IPS-18c (cell line): Measurements from ENCODE around the gene SHB.

ENCODE experiments used
- H3K4me3 ChIP-seq: 2 replicates; pipeline ENCODE4 v1.7.0; 2013; ENCODE audit warnings: low read depth, mild to moderate bottlenecking, low read length, moderate library complexity; ENCODE audit not compliant: insufficient read depth
- H3K9me3 ChIP-seq: one replicate; pipeline ENCODE4 v1.6.1; 2013; ENCODE audit warnings: mild to moderate bottlenecking, low read length, moderate library complexity; ENCODE audit not compliant: control insufficient read depth, insufficient read depth

The SHB gene

DNA sequence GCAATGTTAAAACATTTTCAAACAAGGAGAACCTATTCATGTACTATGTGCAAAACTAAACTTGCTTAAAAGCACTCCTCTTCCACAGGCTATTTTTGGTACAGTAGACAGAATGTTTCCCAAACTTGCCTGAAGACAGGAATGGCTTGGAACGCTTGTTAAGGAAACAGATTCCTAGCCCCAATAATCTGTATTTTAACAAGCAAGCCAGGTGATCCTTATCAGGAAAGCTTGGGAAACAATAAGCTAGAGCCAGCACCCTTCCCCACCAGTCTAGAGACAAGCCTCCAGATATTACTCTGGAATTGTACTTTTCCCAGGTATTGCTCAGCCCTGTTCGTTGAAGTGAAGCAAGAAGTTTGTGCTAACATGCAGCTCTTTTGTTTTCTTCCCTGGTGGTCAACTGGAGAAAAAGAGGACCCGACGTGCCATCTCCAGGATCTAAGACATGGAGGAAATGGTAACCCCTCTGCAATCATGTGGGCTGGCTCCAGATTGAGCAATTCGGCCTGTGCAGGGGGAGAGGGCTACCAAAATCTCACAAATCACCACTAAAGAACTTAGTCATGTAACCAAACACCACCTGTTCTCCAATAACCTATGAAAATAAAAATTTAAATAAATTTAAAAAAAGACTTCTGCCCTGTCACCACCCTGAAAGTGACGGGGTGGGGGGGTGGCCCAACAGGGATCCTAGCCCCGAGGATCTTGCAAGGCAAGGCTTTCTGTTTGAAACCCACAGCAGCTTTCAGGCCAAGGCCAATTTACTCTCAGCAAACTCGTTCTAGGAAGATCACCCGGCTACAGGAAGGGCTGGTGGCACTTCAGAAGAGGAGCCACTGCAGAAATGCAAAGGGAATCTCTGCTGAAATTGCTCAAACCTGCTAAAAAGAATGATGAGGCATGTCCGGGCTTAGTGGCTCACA, 48.6 kb downstream of the SHB start:
- H3K4me3 ChIP-seq = no peak overlapping the region

DNA sequence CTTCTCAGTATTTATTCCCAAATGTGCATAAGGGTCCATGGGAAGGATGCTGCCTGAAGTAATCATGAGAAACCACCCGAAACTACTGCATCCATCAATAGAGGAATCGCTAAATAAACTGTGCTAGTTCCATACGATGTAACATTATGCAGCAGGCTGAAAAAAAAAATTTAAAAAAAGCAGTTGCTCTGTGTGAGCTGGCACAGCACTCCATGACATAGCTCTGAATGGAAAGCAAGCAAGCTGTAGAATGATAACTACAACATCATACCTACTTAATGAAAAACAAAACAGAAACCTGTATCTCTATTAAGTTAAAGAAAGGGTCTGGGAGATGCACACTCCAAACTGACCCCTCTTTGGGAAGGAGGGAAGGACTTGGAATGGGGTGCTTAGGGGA, 49.3 kb downstream of the SHB start:
- Histone ChIP-seq H3K9me3 (no peaks in the 10 kb centered on the region), H3K4me3 (no peak overlapping the region)

More for the DNA sequence above, 48.6 kb downstream of the SHB start:
- H3K9me3 ChIP-seq = no peaks in the 10 kb centered on the region

DNA sequence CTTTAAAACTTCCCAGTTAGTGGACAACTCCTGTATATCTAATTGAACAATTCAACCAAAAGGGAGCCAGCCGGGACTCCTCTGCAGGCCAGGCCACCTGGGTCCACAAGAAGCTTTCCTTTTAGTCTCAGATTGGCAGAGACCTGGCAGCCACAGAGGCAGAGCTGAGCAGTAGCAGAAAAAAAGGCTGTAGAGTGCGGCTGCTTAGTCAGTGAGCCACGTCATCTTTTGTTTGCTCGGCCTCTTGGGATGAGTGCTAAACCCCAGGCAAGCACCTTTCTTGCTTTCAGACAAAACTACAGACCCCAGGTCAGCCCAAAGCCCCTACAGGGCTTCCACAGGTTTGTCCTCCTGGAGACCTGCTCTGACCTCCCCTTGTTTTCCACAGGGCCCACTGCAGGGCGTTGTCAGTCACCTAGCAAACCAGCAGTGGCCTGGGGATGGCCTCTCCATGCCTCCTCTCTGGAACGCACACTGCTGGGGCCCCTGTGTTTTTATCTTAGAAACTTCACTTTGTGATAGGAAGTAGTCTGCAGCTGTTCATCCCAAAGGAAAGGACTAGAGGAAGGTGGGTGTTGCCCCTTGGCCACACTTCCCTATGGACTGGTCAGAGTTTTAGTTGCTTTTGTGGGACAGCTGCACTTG, 49.9 kb downstream of the SHB start:
- H3K9me3 ChIP-seq = no peaks in the 10 kb centered on the region
- no peak overlapping the region for H3K4me3 ChIP-seq

DNA sequence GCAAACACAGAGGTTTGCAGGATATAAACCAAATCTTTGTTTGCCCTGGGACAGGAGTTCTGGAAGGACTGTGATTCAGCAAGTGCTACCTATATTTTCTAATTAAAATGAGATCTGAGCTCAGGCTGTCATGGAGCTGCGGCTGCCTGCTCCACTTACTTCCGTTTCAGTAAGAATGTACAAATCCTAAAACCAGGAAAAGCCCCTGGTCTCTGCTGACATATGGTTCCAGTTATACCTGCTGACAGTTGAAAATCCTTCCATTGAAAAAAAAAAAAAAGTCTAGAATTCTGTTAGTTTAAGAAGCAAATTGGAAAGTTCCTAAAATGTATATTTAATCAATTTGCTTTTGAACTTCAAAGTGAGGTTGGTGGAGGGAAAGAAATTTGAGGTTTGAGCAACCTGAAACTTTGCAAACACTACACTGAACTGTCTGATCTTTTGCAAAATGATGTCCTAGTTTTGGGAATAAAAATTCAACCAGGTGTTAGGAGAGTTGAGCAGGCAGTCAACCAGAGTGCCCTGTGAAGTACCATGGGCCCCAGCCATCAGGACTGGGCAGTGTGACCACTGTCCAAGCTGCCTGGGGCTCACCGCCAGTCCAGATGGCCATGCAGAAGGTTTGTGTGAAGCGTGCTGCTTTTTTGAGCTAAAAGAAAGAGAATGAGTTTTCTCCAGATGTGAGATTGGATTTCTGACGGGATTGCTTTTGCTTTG, 50.6 kb downstream of the SHB start:
- Histone ChIP-seq H3K4me3 (no peak overlapping the region), H3K9me3 (no peaks in the 10 kb centered on the region)

DNA sequence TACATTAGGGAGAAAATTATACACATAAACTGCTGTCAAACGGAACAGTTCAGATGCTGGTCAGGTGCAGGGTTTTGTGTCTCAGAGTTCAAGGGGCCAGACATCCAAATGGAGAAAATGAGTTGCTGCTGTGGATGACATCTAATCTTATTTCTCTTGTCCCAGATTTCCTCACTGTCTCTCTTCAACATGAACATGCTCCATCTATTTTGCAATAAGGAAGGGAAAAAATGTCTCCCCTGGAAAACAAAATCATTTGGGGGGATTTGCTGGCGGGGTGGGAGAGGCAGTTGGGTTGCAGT, 51.2 kb downstream of the SHB start:
- H3K9me3 ChIP-seq = no peaks in the 10 kb centered on the region
- no peak overlapping the region for H3K4me3 ChIP-seq

DNA sequence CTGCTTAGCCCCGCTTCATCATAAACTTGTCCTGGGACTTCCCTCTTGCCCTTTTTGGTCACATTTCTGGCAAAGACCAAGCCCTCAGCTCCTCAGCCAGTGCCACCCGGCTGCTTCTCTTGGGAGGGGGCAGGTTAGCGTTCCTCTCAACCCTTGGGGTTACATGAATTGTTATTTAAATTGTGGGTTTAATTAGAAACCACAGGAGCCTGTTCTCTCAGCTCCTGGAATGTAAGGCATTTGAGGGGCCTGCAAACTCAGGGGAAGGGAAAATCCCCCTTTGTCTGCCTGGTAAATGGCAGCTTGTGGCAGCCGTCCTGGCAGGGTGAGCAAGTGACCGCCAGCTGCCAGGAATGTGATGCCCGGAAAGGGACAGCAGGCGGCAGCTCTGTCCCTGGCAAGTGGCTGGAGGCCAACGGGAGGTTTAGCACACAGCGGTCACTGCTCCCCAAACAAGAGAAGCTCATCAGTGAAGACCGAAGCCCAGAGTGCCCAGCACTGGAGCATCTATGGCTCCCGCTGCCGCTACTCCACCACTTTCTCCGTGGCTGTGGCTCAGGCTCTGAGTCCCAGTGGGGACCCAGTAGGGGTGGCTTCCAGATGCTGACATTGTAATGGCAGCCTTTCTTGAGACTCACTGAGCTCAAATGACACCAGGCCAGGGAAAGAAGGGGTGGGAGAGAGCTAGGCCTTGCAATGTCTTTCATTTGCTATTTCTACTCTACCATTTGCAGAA, 51.7 kb downstream of the SHB start:
- Histone ChIP-seq H3K9me3 (no peaks in the 10 kb centered on the region), H3K4me3 (no peak overlapping the region)

DNA sequence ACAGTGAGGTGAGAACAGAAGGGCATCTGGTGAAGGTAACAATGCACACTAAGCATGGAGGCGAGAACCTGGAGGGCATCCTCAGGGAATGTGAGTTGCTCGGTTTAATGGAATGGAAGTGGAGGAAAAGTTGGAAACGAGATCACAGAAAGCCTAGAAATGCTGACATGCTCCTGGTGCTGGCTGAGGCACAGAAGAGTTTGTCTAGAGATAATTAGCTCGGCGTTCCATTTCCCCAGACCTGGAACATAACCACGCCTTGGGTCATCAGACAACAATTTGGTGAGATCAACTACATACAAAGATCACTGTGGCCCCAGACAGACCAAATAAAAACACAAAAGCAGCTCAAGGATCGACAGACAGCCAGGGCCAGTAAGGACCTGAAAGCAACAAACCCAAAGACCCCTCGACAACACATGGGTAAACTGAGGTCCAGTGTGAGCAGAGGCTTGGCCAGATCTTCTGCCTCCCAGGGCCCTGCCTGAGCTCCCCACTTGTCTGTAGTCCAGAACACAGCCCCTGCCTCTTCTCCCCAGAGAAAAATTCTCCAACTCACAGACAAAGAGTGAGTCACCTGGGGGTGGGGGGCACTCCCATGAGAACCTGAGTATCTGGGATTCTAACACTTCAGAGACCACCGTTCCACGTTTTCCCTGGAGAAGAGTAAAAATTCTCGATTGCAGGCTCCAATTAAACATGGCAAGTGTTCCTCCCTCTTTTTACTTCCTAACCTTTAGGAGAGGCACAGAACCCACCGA, 52.5 kb downstream of the SHB start:
- no peaks in the 10 kb centered on the region for H3K9me3 ChIP-seq
- no peak overlapping the region for H3K4me3 ChIP-seq

DNA sequence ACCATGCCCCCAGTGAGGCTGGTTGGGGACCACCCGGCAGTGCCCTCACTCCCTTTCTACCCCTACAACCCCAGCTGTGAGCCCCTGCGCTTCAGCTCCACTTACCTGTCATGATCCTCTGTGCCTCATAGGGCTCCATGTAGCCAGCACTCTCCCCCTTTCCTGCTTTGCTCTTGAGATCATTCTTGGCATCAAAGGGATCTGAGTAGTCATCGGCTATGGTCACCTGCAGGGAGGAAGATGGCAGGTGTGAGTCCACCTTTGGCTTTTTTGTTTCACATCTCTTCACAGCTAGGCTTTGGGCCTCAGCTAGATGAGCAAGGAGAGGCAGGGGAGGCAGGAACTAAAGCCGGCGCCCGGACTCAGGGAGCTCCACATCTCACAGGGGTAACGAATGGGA, 53.1 kb downstream of the SHB start:
- Histone ChIP-seq H3K4me3 (no peak overlapping the region), H3K9me3 (no peaks in the 10 kb centered on the region)

DNA sequence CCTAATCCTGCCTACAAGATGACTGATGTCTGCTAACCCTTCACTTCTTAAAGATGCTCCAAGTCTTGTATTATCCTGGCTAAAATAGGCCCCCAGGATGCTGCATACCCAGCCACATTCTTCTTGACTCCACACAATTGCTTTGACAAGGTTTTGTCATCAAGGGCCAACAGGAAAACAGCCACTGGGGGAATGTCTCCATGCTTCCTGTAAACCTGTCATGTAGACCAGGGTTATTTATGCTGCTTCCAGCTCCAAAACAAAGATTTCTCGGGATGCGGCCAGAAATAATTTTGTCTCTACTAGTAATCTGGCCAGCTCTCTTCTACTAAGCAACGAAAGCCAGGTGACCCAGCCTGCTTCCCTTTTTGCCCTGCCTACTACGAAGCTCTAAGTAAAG, 53.8 kb downstream of the SHB start:
- Histone ChIP-seq H3K4me3 (no peak overlapping the region), H3K9me3 (peaks cover 2% of the 10 kb centered on the region)

DNA sequence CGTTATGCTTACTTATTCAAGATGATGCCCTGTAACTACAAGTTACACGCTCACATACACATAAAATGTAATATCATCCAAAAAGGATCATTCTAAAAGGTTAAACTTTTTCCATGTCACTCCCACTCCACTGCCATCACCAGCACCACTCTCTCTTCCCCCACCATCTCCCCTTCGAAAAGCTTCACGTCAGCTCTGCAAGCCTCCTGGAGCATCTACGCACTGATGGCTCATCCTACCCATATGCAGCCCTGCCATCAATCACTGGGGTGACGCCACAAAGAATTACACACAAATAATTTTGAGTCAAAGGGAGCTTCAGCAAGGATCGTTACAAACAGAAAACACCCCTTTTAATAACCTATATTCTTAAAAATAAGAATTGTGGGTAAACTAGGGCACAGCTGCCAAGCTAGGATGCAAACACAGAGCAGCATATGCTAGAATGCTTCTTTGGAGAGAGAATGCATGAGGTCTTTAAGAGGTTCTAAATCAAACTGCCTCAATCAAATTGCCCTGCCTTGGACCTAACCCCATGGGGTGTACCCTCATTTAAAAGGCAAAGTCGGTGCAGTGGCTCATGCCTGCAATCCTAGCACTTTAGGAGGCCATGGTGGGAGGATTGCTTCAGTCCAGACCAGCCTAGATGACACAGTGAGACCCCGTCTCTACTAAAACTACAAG, 56.1 kb downstream of the SHB start:
- Histone ChIP-seq H3K9me3 (peaks cover 2% of the 10 kb centered on the region), H3K4me3 (no peak overlapping the region)

DNA sequence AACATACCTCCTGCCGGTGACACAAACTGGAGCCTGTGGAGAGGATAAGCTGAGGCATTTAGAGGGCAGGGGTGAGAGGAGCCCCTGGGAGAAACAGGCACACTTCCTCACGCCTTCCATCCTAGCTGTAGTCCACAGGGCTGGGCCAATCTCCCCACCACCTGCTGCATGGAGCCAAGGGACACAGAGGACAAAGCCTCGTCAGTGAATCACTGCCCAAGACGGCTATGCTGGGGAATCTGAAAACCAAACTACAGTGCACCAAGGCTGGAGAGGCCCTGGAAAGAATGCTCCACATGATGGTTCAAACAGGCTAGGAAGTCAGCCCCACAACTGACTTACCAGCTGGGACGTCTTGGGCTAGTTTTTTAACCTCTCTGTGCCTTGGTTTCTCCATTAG, 57.0 kb downstream of the SHB start:
- peaks cover 2% of the 10 kb centered on the region for H3K9me3 ChIP-seq
- no peak overlapping the region for H3K4me3 ChIP-seq

DNA sequence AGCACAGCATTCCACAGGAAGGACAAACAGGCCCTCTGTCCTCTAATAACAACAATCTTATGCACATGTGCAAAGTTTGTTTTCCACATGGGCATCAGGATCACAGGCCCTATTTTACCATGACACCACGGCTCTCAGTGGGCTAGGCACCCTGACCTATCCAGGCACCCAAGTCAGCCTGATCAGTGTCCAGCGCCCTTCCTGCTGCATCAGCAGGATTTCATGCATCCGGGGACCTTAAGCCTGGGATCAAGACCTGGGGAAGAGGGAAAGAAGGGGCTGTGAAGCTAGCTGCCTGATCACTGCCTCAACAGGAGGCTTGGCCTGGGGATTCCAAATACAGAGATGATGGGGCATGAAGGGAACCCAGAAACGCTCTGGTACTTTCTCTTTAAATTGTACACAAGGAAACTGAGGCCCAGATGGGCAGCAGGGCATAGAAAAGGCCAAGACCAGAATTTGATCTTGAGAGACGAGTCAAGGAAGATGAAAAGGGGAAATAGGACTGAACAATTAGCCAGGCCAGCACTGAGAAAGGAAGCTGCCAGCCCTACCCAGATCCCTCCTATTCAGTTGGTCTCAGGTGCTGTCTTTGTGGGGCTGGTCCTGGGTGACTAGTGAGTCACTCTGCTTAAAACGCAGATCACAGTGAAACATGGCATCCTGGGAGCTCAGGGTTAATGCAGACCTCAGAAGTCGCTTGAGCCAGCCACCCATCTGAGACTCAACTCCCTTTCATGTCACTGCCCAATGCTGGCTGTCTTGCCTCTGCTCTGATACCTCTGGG, 57.9 kb downstream of the SHB start:
- Histone ChIP-seq H3K4me3 (no peak overlapping the region), H3K9me3 (peaks cover 2% of the 10 kb centered on the region)

DNA sequence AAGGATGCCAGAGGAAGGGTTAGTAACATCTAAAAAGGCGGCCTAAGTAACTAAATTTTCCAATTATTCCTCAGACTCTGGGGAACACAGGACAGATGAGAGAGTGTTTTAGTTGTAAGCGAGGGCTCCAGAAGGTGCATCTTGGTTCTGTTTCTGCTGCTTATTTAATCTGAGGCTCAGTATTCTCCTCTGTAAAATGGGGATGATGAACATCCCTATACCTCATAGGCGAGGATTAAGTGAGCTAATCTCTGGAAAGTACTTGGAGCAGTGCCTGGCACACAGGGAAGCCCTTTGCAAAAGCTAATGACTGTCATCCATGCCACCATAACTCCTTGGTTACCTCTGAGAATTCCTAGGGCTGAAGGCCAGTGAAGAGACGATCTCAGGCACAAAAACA, 59.0 kb downstream of the SHB start:
- no peak overlapping the region for H3K4me3 ChIP-seq
- H3K9me3 ChIP-seq = peaks cover 2% of the 10 kb centered on the region

DNA sequence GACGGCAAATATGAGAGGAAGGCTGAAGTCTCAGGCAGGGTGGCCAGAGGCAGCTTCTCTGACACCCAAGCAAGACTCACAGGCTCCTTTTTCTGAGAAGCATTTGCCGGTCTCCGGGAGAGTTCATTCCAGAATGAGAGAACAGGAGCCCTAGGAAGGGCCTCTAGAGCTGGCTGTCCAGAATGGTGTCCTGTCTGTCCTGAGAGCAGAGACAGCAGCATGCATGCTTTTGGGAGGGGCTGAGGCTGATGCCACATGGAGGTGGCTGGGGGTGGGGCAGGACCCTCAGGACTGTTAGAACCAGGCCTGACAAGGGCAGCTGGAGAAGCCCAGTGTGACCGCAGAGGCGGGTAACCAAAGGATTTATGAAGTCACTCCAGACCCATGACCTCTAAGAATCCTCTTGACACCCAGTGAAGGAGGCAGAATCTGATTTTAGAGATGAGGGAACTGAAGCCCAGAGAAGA, 60.0 kb downstream of the SHB start:
- Histone ChIP-seq H3K4me3 (no peak overlapping the region), H3K9me3 (peaks cover 2% of the 10 kb centered on the region)

DNA sequence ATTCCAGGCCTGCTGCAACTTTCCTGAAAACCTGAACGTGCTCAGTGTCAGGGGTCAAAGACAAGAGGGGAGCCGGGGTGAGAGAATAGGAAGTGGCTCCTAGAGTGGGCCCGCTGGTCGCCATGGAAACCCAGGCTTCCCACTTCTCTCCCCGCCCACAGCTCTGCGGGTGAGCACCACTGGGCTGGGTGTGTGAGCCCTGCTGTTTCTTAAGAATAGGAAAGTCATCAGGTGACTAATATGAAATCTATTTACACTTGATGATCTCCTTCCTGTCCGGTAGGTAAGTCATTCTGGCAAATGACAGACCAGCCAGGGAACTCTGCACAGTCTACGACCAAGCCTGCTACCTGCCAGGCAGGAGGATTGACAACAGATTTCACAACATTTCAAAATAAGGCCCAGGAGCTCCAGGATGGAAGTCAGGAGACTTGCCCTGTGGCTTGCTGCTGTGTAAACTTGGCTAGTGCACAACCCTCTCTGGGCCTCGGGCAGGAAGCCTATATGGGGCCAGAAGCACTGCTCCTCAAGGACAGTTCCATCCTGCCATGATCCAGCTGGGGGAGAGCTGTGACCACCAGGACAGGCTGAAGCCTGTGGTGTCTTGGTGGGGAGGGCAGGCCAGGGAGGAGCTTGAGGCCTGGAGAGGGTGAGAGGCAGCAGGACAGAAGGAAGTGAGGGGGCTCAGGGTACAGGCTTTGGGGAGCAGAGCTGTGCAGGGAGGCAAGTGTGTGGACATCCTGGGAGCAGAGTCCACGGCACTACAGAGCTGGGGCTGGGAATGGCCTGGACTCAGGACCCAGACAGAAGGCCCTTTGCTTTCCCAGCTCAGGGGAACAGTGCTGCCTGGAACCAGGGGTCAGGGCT, 60.6 kb downstream of the SHB start:
- peaks cover 2% of the 10 kb centered on the region for H3K9me3 ChIP-seq
- H3K4me3 ChIP-seq = no peak overlapping the region
